DND-41 (cell line): ENCODE results near the gene SPAG16.

Source experiments
- ATAC-seq: fragments of 200-7000 bp; cut with Tn5 transposase; 3 replicates; pipeline ENCODE4 v1.9.1; 2021; ENCODE audit warnings: low read depth; ENCODE audit not compliant: insufficient read depth
- DNase-seq: peaks from one replicate; pipeline ENCODE4 v3.0.0-alpha.2; 2020
- H2AFZ ChIP-seq: 2 replicates; pipeline ENCODE4 v1.6.0; 2012; ENCODE audit warnings: low read depth, low read length
- H3K27ac ChIP-seq: 2 replicates; pipeline ENCODE4 v1.5.1; 2012; ENCODE audit warnings: low read length, inconsistent platforms
- H3K27me3 ChIP-seq: fragments of 200-600 bp; sonication (generic); 2 replicates; pipeline ENCODE4 v1.6.0; 2012; ENCODE audit warnings: low read length, mild to moderate bottlenecking, inconsistent platforms; ENCODE audit not compliant: insufficient read depth, poor library complexity
- H3K36me3 ChIP-seq: 2 replicates; pipeline ENCODE4 v1.5.1; 2012; ENCODE audit warnings: low read length, inconsistent platforms; ENCODE audit not compliant: insufficient read depth
- H3K4me1 ChIP-seq: 2 replicates; pipeline ENCODE4 v1.5.1; 2012; ENCODE audit warnings: mild to moderate bottlenecking, low read length; ENCODE audit not compliant: insufficient read depth
- H3K4me2 ChIP-seq: 2 replicates; pipeline ENCODE4 v1.6.0; 2012; ENCODE audit warnings: mild to moderate bottlenecking, moderate library complexity, low read length, inconsistent platforms; ENCODE audit not compliant: insufficient read depth
- H3K4me3 ChIP-seq, 2 experiments: fragments of 200-600 bp in 1 of 2; shearing (Covaris generic) in 1 of 2; 2 replicates each; pipeline ENCODE4 v1.5.1; 2012 to 2016; ENCODE audit warnings: inconsistent platforms in 2 of 2, low read length in 2 of 2, mild to moderate bottlenecking in 2 of 2, low read depth in 1 of 2, moderate library complexity in 1 of 2
- H3K79me2 ChIP-seq: 2 replicates; pipeline ENCODE4 v1.6.0; 2012; ENCODE audit warnings: low read length, inconsistent platforms; ENCODE audit not compliant: insufficient read depth
- H3K9ac ChIP-seq: 2 replicates; pipeline ENCODE4 v1.6.0; 2012; ENCODE audit warnings: low read depth, mild to moderate bottlenecking, inconsistent platforms, low read length, moderate library complexity
- H3K9me3 ChIP-seq: 2 replicates; pipeline ENCODE4 v1.5.1; 2012; ENCODE audit warnings: low read length, moderate library complexity, mild to moderate bottlenecking, inconsistent platforms; ENCODE audit not compliant: insufficient read depth, severe bottlenecking
- H4K20me1 ChIP-seq: 2 replicates; pipeline ENCODE4 v1.6.0; 2012; ENCODE audit warnings: low read length; ENCODE audit not compliant: insufficient read depth
- EZH2 ChIP-seq: IDR thresholded peaks from 3 replicates; pipeline ENCODE4 v1.6.1; 2012; ENCODE audit warnings: borderline replicate concordance, low read depth, mild to moderate bottlenecking, moderate library complexity, low read length, inconsistent platforms; ENCODE audit not compliant: severe bottlenecking
- TF ChIP-seq, protein P1 (sequence below): IDR thresholded peaks from 2 replicates; pipeline ENCODE4 v1.5.1; 2012; ENCODE audit warnings: borderline replicate concordance, low read length, moderate library complexity, mild to moderate bottlenecking; ENCODE audit not compliant: poor library complexity, severe bottlenecking; ENCODE audit errors: extremely low read depth

The SPAG16 gene

DNA sequence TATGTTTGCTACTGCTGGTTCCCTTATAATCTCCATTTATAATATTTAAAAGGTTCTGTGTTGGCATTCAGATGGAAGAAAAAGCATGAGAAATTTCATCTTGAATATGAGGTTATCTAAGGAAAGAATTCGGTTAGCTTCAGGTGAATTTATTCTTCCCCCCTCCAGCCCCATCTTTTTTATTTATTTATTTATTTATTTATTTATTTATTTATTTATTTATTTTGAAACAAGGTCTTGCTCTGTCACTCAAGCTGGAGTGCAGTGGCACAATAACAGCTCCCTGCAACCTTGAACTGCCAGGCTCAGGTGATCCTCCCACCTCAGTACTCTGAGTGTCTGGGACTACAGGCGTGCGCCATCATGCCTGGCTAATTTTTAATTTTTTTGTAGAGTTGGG is 1031.1 kb downstream of the SPAG16 start:
- no peaks in the 10 kb centered on the region for H3K9me3 ChIP-seq
- no peak overlapping the region for H3K27ac ChIP-seq
- no peaks in the 10 kb centered on the region for H3K27me3 ChIP-seq
- no peak overlapping the region for H3K9ac ChIP-seq
- DNase-seq = no peak
- no peak for ATAC-seq
- H3K4me1 ChIP-seq = no peaks in the 10 kb centered on the region
- no peaks in the 10 kb centered on the region for H4K20me1 ChIP-seq
- no peak overlapping the region for H2AFZ ChIP-seq
- no peaks in the 10 kb centered on the region for H3K36me3 ChIP-seq
- no peak overlapping the region for H3K4me3 ChIP-seq
- H3K79me2 ChIP-seq = no peaks in the 10 kb centered on the region
- no peak overlapping the region for H3K4me2 ChIP-seq
- TF ChIP-seq EZH2 = no peak
- TF ChIP-seq, protein P1, sequence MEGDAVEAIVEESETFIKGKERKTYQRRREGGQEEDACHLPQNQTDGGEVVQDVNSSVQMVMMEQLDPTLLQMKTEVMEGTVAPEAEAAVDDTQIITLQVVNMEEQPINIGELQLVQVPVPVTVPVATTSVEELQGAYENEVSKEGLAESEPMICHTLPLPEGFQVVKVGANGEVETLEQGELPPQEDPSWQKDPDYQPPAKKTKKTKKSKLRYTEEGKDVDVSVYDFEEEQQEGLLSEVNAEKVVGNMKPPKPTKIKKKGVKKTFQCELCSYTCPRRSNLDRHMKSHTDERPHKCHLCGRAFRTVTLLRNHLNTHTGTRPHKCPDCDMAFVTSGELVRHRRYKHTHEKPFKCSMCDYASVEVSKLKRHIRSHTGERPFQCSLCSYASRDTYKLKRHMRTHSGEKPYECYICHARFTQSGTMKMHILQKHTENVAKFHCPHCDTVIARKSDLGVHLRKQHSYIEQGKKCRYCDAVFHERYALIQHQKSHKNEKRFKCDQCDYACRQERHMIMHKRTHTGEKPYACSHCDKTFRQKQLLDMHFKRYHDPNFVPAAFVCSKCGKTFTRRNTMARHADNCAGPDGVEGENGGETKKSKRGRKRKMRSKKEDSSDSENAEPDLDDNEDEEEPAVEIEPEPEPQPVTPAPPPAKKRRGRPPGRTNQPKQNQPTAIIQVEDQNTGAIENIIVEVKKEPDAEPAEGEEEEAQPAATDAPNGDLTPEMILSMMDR = no peak

DNA sequence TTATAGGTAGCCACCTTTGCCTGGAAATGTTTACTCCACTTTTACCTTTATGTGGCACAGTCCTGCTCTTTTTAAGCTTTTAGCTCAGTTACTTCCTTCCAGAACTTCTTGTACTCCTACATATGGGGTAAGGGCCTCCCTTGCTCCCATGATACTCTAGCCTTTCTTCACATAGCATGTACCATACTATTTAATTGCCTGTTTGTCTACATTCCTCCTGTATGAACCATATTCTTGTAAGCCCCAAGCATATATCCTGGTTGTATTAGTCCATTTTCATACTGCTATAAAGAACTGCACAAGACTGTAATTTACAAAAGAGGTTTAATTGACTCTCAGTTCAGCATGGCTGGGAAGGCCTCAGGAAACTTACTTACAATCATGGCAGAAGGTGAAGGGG is 1035.9 kb downstream of the SPAG16 start:
- no peak overlapping the region for H3K9ac ChIP-seq
- no peak overlapping the region for H3K27ac ChIP-seq

DNA sequence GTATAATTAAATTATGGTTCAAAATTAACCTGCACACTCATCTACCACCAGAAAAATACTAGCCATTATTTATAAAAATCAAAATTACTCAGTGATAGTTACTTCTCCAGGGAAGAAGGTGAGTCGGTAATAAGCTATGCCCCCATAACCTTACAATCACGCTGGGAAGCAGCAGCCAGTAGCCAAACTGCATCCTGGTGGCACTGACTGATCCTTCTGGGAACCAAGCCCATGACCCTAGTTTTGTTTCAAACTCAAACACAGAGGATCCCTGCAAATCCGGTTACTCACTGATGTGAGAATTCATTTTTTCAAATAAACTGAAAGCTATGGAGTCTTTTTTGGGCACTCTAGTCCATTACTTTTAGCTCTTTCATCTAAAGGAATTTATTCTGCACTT is 1038.4 kb downstream of the SPAG16 start:
- Histone ChIP-seq H3K9me3 (no peaks in the 10 kb centered on the region), H3K4me1 (no peaks in the 10 kb centered on the region), H3K79me2 (no peaks in the 10 kb centered on the region), H3K9ac (no peak overlapping the region), H3K36me3 (no peaks in the 10 kb centered on the region), H3K27me3 (no peaks in the 10 kb centered on the region), H2AFZ (no peak overlapping the region), H3K4me2 (no peak overlapping the region), H3K27ac (no peak overlapping the region), H3K4me3 (no peak overlapping the region), H4K20me1 (no peaks in the 10 kb centered on the region)
- TF ChIP-seq, protein P1 = no peak
- no peak for TF ChIP-seq EZH2
- DNase-seq (no peak), ATAC-seq (no peak)

More for the DNA sequence above, 1035.9 kb downstream of the SPAG16 start:
- Histone ChIP-seq H3K27me3 (no peaks in the 10 kb centered on the region), H2AFZ (no peak overlapping the region), H4K20me1 (no peaks in the 10 kb centered on the region), H3K9me3 (no peaks in the 10 kb centered on the region), H3K79me2 (no peaks in the 10 kb centered on the region), H3K4me1 (no peaks in the 10 kb centered on the region), H3K4me3 (no peak overlapping the region), H3K36me3 (no peaks in the 10 kb centered on the region), H3K4me2 (no peak overlapping the region)
- TF ChIP-seq EZH2 = no peak
- TF ChIP-seq, protein P1 = no peak
- ATAC-seq (no peak), DNase-seq (no peak)

DNA sequence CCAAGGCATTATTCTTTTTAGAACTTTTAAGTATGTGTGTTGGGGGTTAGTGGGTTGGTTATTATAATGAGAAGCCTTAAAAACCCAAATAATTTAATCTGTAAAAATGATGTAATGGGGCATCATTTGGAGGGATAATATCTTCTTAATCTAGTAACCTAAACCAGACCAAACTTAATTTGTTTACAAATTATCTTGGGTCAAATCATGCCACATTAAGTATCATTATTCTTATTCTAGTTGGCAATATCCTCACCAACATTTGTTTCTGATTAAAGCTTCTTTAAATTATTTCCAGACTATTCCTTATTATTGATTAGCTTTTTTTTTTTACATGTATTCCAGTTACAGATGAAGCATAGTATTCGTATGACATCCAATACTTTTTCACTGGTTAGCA is 1041.1 kb downstream of the SPAG16 start:
- no peak overlapping the region for H3K9ac ChIP-seq

More for the DNA sequence above, 1041.1 kb downstream of the SPAG16 start:
- Histone ChIP-seq H3K4me1 (no peaks in the 10 kb centered on the region), H4K20me1 (no peaks in the 10 kb centered on the region), H3K9me3 (no peaks in the 10 kb centered on the region), H3K27me3 (no peaks in the 10 kb centered on the region), H3K79me2 (no peaks in the 10 kb centered on the region), H3K36me3 (no peaks in the 10 kb centered on the region), H3K4me2 (no peak overlapping the region), H3K27ac (no peak overlapping the region), H2AFZ (no peak overlapping the region), H3K4me3 (no peak overlapping the region)
- DNase-seq (no peak), ATAC-seq (no peak)
- TF ChIP-seq, protein P1 = no peak
- no peak for TF ChIP-seq EZH2
